DOHH2 (cell line): Measurements from ENCODE around the gene PPM1M.

ENCODE experiments used
- EZH2phosphoT487 ChIP-seq: fragments of 200-600 bp; sonication (generic); IDR thresholded peaks from 2 replicates; pipeline ENCODE4 v1.6.1; 2017; ENCODE audit warnings: borderline replicate concordance, mild to moderate bottlenecking, antibody characterized with exemption, low read length, moderate library complexity, mixed read lengths
- TF ChIP-seq, protein P1 (sequence below): fragments of 200-600 bp; sonication (generic); IDR thresholded peaks from one replicate; pipeline ENCODE4 v1.5.1; 2014; ENCODE audit warnings: antibody characterized with exemption, mild to moderate bottlenecking, low read depth, low read length; ENCODE audit not compliant: poor library complexity, severe bottlenecking

GRCh38 chr3:52298149-52299098 lies 52.9 kb downstream of the PPM1M start:
- TF ChIP-seq, protein P1, sequence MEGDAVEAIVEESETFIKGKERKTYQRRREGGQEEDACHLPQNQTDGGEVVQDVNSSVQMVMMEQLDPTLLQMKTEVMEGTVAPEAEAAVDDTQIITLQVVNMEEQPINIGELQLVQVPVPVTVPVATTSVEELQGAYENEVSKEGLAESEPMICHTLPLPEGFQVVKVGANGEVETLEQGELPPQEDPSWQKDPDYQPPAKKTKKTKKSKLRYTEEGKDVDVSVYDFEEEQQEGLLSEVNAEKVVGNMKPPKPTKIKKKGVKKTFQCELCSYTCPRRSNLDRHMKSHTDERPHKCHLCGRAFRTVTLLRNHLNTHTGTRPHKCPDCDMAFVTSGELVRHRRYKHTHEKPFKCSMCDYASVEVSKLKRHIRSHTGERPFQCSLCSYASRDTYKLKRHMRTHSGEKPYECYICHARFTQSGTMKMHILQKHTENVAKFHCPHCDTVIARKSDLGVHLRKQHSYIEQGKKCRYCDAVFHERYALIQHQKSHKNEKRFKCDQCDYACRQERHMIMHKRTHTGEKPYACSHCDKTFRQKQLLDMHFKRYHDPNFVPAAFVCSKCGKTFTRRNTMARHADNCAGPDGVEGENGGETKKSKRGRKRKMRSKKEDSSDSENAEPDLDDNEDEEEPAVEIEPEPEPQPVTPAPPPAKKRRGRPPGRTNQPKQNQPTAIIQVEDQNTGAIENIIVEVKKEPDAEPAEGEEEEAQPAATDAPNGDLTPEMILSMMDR = no peak
- TF ChIP-seq EZH2phosphoT487 = no peak
